GM12878 (cell line): ENCODE data around the gene ABHD1. TPM values are rescaled to one million over a fixed set of nuclear protein-coding genes. Genes with fewer than 3 reads are reported as not detected.

Source experiments
- GATAD2B ChIP-seq: fragments of 450-650 bp; conservative IDR thresholded peaks from 2 replicates; pipeline ENCODE4 v1.6.1; 2017; ENCODE audit warnings: low read depth, mild to moderate bottlenecking, moderate library complexity
- JUND ChIP-seq: IDR thresholded peaks from 2 replicates; pipeline ENCODE4 v1.6.1; 2012; ENCODE audit warnings: low read depth, mild to moderate bottlenecking, low read length, improper control_type of control experiment, moderate library complexity
- MTA2 ChIP-seq: fragments of 450-650 bp; IDR thresholded peaks from 2 replicates; pipeline ENCODE4 v1.6.1; 2016; ENCODE audit warnings: low read depth, mild to moderate bottlenecking, moderate library complexity
- MTA3 ChIP-seq: IDR thresholded peaks from 2 replicates; pipeline ENCODE4 v1.6.1; 2012; ENCODE audit warnings: low read length, inconsistent platforms, borderline replicate concordance
- RAD21 ChIP-seq: IDR thresholded peaks from 2 replicates; pipeline ENCODE4 v1.6.1; 2011; ENCODE audit warnings: mild to moderate bottlenecking, low read depth, low read length, moderate library complexity; ENCODE audit not compliant: insufficient read depth
- SPI1 ChIP-seq: IDR thresholded peaks from 2 replicates; pipeline ENCODE4 v1.6.1; 2011; ENCODE audit warnings: low read depth, mild to moderate bottlenecking, low read length, moderate library complexity, borderline replicate concordance; ENCODE audit not compliant: insufficient read depth
- TCF7 ChIP-seq: IDR thresholded peaks from 2 replicates; pipeline ENCODE4 v1.6.1; 2014; ENCODE audit warnings: antibody characterized with exemption, borderline replicate concordance
- polyA plus RNA-seq, 11 experiments: library from polyadenylated mRNA; depleted of rRNA in 4 of 11; unstranded in 6 of 11; stranded (reverse) in 5 of 11; fragments of >200 nt; fragmentation: Nextera tagmentation in 4 of 11; fragmentation: Illumina TruSeq in 1 of 11; extraction: Ambion mirVana in 4 of 11; extraction: Trizol in 1 of 11; gene quantifications; 1 replicate in 1 of 11; 2 replicates in 10 of 11; pipeline versions ENCODE4 v1.2.1 to v1.2.3, GENCODE V29; 2011 to 2016; ENCODE audit warnings: inconsistent platforms in 2 of 11, missing spikeins in 2 of 11, low read depth in 1 of 11
- total RNA-seq, 4 experiments: library from RNA; depleted of rRNA in 3 of 4; stranded (reverse); fragments of >200 nt in 3 of 4; fragmentation: Illumina TruSeq in 1 of 4; extraction: Trizol in 1 of 4; gene quantifications; 2 replicates each; pipeline versions ENCODE4 v1.2.1 to v1.2.3, GENCODE V29; 2013 to 2021
- TF ChIP-seq, protein P1 (sequence below): IDR thresholded peaks from 2 replicates; pipeline ENCODE4 v1.6.1; 2012; ENCODE audit warnings: low read depth, low read length, improper control_type of control experiment
- TF ChIP-seq, protein P2 (sequence below): fragments of 450-650 bp; IDR thresholded peaks from 2 replicates; pipeline ENCODE4 v1.6.1; 2018; ENCODE audit warnings: borderline replicate concordance, mild to moderate bottlenecking; ENCODE audit not compliant: partially characterized antibody
- TF ChIP-seq, protein P3 (sequence below): fragments of 450-650 bp; IDR thresholded peaks from 2 replicates; pipeline ENCODE4 v1.6.1; 2017; ENCODE audit warnings: mild to moderate bottlenecking, moderate library complexity
- TF ChIP-seq, protein P4 (sequence below): IDR thresholded peaks from 2 replicates; pipeline ENCODE4 v1.6.1; 2012; ENCODE audit warnings: low read depth, low read length, improper control_type of control experiment
- TF ChIP-seq, protein P5 (sequence below): fragments of 150-350 bp; IDR thresholded peaks from 2 replicates; pipeline ENCODE4 v1.6.1; 2016; ENCODE audit warnings: low read depth, low read length
- TF ChIP-seq, protein P6 (sequence below): fragments of 450-650 bp; IDR thresholded peaks from 2 replicates; pipeline ENCODE4 v1.6.1; 2017; ENCODE audit warnings: antibody characterized with exemption, mild to moderate bottlenecking, moderate library complexity

The ABHD1 gene
- total and polyA plus RNA-seq, 10 of the 15 experiments (the other 5 are each of a cell fraction or from before 2014, with no cell fraction given) = 0.04 to 0.35 (median 0.17) TPM; not detected in 2

DNA sequence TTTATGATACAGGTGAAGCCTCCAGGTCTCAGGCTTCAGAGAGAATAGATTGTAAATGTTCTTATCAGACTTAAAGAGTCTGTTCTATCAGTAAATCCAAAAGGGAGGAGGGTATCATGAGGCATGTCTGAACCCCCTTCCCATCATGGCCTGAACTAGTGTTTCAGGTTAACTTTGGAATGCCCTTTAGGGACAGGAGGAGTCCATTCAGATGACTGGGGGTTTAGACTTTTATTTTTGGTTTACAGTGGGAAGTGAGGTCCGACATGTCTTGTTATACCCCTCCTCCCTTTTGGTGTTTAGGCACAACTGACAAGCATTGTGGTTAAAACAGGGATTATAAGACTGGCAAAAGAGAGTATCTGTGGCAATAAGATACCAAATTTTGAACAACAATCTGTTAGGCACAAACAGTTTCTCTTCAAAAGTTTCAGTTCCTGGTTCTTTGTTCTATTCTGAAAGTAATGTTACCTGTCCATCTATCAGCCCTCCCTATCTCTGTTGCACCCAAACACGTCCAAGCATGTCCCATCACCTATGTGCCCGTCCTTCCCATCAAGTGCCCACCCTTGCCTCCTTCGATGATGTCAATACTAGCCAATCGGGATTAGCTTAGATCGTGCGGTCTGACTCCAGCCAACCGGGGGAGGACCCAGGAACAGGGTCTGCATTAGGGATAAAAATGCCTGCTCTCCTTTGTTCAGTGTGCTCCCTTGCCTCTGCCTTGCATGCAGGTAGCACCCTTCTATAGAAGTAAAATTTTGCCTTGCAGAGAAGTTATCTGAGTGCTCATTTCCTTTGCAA is 41.5 kb downstream of the ABHD1 start (continued):
- TF ChIP-seq SPI1 = peak; percentile 96
- TF ChIP-seq, protein P1, sequence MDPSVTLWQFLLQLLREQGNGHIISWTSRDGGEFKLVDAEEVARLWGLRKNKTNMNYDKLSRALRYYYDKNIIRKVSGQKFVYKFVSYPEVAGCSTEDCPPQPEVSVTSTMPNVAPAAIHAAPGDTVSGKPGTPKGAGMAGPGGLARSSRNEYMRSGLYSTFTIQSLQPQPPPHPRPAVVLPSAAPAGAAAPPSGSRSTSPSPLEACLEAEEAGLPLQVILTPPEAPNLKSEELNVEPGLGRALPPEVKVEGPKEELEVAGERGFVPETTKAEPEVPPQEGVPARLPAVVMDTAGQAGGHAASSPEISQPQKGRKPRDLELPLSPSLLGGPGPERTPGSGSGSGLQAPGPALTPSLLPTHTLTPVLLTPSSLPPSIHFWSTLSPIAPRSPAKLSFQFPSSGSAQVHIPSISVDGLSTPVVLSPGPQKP = no peak
- TF ChIP-seq, protein P2, sequence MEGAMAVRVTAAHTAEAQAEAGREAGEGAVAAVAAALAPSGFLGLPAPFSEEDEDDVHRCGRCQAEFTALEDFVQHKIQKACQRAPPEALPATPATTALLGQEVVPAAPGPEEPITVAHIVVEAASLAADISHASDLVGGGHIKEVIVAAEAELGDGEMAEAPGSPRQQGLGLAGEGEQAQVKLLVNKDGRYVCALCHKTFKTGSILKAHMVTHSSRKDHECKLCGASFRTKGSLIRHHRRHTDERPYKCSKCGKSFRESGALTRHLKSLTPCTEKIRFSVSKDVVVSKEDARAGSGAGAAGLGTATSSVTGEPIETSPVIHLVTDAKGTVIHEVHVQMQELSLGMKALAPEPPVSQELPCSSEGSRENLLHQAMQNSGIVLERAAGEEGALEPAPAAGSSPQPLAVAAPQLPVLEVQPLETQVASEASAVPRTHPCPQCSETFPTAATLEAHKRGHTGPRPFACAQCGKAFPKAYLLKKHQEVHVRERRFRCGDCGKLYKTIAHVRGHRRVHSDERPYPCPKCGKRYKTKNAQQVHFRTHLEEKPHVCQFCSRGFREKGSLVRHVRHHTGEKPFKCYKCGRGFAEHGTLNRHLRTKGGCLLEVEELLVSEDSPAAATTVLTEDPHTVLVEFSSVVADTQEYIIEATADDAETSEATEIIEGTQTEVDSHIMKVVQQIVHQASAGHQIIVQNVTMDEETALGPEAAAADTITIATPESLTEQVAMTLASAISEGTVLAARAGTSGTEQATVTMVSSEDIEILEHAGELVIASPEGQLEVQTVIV = no peak
- TF ChIP-seq, protein P3, sequence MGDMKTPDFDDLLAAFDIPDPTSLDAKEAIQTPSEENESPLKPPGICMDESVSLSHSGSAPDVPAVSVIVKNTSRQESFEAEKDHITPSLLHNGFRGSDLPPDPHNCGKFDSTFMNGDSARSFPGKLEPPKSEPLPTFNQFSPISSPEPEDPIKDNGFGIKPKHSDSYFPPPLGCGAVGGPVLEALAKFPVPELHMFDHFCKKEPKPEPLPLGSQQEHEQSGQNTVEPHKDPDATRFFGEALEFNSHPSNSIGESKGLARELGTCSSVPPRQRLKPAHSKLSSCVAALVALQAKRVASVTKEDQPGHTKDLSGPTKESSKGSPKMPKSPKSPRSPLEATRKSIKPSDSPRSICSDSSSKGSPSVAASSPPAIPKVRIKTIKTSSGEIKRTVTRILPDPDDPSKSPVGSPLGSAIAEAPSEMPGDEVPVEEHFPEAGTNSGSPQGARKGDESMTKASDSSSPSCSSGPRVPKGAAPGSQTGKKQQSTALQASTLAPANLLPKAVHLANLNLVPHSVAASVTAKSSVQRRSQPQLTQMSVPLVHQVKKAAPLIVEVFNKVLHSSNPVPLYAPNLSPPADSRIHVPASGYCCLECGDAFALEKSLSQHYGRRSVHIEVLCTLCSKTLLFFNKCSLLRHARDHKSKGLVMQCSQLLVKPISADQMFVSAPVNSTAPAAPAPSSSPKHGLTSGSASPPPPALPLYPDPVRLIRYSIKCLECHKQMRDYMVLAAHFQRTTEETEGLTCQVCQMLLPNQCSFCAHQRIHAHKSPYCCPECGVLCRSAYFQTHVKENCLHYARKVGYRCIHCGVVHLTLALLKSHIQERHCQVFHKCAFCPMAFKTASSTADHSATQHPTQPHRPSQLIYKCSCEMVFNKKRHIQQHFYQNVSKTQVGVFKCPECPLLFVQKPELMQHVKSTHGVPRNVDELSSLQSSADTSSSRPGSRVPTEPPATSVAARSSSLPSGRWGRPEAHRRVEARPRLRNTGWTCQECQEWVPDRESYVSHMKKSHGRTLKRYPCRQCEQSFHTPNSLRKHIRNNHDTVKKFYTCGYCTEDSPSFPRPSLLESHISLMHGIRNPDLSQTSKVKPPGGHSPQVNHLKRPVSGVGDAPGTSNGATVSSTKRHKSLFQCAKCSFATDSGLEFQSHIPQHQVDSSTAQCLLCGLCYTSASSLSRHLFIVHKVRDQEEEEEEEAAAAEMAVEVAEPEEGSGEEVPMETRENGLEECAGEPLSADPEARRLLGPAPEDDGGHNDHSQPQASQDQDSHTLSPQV = no peak
- 0 out of 2 replicates have a peak, but pooled peaks have one; percentile 30 for TF ChIP-seq GATAD2B
- TF ChIP-seq TCF7 = no peak
- TF ChIP-seq, protein P4, sequence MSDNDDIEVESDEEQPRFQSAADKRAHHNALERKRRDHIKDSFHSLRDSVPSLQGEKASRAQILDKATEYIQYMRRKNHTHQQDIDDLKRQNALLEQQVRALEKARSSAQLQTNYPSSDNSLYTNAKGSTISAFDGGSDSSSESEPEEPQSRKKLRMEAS = no peak
- TF ChIP-seq RAD21 = no peak
- no peak for TF ChIP-seq MTA3
- peak; percentile 53; the same call in 1 of the 2 replicates for TF ChIP-seq MTA2
- TF ChIP-seq, protein P5, sequence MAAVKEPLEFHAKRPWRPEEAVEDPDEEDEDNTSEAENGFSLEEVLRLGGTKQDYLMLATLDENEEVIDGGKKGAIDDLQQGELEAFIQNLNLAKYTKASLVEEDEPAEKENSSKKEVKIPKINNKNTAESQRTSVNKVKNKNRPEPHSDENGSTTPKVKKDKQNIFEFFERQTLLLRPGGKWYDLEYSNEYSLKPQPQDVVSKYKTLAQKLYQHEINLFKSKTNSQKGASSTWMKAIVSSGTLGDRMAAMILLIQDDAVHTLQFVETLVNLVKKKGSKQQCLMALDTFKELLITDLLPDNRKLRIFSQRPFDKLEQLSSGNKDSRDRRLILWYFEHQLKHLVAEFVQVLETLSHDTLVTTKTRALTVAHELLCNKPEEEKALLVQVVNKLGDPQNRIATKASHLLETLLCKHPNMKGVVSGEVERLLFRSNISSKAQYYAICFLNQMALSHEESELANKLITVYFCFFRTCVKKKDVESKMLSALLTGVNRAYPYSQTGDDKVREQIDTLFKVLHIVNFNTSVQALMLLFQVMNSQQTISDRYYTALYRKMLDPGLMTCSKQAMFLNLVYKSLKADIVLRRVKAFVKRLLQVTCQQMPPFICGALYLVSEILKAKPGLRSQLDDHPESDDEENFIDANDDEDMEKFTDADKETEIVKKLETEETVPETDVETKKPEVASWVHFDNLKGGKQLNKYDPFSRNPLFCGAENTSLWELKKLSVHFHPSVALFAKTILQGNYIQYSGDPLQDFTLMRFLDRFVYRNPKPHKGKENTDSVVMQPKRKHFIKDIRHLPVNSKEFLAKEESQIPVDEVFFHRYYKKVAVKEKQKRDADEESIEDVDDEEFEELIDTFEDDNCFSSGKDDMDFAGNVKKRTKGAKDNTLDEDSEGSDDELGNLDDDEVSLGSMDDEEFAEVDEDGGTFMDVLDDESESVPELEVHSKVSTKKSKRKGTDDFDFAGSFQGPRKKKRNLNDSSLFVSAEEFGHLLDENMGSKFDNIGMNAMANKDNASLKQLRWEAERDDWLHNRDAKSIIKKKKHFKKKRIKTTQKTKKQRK = no peak
- TF ChIP-seq, protein P6, sequence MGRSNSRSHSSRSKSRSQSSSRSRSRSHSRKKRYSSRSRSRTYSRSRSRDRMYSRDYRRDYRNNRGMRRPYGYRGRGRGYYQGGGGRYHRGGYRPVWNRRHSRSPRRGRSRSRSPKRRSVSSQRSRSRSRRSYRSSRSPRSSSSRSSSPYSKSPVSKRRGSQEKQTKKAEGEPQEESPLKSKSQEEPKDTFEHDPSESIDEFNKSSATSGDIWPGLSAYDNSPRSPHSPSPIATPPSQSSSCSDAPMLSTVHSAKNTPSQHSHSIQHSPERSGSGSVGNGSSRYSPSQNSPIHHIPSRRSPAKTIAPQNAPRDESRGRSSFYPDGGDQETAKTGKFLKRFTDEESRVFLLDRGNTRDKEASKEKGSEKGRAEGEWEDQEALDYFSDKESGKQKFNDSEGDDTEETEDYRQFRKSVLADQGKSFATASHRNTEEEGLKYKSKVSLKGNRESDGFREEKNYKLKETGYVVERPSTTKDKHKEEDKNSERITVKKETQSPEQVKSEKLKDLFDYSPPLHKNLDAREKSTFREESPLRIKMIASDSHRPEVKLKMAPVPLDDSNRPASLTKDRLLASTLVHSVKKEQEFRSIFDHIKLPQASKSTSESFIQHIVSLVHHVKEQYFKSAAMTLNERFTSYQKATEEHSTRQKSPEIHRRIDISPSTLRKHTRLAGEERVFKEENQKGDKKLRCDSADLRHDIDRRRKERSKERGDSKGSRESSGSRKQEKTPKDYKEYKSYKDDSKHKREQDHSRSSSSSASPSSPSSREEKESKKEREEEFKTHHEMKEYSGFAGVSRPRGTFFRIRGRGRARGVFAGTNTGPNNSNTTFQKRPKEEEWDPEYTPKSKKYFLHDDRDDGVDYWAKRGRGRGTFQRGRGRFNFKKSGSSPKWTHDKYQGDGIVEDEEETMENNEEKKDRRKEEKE = no peak
- no peak; the same call in 1 of the 2 replicates for TF ChIP-seq JUND
